Measurements from ENCODE around the gene DNAJB6.

DNA sequence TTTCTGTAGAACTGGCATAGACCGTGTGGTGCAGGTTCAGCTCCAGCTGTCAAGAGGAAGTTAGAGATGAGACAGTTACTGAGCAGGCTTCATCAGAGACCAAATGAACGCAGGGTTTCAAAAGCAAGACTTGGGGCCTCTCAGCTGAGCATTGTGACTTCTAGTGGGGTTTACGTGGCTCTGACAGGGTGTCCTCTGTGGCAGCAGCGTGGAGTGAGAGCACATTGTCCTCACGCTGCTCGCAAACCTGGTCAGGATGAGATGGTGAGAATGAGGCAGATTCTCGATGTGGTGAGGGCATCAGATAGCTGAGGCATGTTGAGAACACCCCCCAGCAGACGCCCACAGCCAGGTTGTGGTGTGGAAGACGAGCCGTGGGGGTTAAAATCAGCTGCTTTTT is 126.0 kb downstream of the DNAJB6 start:
- TF ChIP-seq, protein P1, sequence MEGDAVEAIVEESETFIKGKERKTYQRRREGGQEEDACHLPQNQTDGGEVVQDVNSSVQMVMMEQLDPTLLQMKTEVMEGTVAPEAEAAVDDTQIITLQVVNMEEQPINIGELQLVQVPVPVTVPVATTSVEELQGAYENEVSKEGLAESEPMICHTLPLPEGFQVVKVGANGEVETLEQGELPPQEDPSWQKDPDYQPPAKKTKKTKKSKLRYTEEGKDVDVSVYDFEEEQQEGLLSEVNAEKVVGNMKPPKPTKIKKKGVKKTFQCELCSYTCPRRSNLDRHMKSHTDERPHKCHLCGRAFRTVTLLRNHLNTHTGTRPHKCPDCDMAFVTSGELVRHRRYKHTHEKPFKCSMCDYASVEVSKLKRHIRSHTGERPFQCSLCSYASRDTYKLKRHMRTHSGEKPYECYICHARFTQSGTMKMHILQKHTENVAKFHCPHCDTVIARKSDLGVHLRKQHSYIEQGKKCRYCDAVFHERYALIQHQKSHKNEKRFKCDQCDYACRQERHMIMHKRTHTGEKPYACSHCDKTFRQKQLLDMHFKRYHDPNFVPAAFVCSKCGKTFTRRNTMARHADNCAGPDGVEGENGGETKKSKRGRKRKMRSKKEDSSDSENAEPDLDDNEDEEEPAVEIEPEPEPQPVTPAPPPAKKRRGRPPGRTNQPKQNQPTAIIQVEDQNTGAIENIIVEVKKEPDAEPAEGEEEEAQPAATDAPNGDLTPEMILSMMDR (IDR thresholded peaks at IDR 0.05; ENCODE audit: low read depth, low read length) = no peak
- no peak for TF ChIP-seq EZH2phosphoT487 (IDR thresholded peaks at IDR 0.05; ENCODE audit: low read depth)
